Gastroesophageal sphincter (tissue), 4 donors: ENCODE measurements around the gene FNDC3A. TPM values are rescaled to one million over a fixed set of nuclear protein-coding genes. Genes with fewer than 3 reads are reported as not detected.

Experiments
- ATAC-seq: fragments of 150-250 bp; one replicate; pipeline ENCODE4 v1.9.1; 2016; ENCODE audit warnings: mild to moderate bottlenecking, moderate library complexity
- H3K27ac ChIP-seq, 4 donors: fragments of 200-600 bp; sonication (generic) in 3 of 4; 1 replicate in 3 of 4; 2 replicates in 1 of 4; pipeline ENCODE4 v1.5.1; 2016 to 2019
- H3K27me3 ChIP-seq: fragments of 200-600 bp; sonication (generic); one replicate; pipeline ENCODE4 v1.5.1; 2019
- H3K36me3 ChIP-seq, 2 donors: fragments of 200-600 bp; sonication (generic); one replicate each; pipeline ENCODE4 v1.5.1; 2019; ENCODE audit warnings: control low read depth in 1 of 2
- H3K4me1 ChIP-seq, 3 donors: fragments of 200-600 bp; sonication (generic); 1 replicate in 2 of 3; 2 replicates in 1 of 3; pipeline ENCODE4 v1.5.1; 2016 to 2019; ENCODE audit warnings: control low read depth in 2 of 3
- H3K4me3 ChIP-seq, 2 donors: fragments of 200-600 bp; sonication (generic); one replicate each; pipeline ENCODE4 v1.5.1; 2019; ENCODE audit warnings: mild to moderate bottlenecking in 1 of 2, moderate library complexity in 1 of 2
- H3K9me3 ChIP-seq, 3 donors: fragments of 200-600 bp; sonication (generic); one replicate each; pipeline ENCODE4 v1.5.1; 2017 to 2019; ENCODE audit warnings: control low read depth in 2 of 3
- CTCF ChIP-seq, 4 experiments: fragments of 200-600 bp in 2 of 4; fragments of 450-650 bp in 2 of 4; sonication (generic) in 1 of 4; IDR thresholded peaks; one replicate each; pipeline ENCODE4 v1.5.1; 2017 to 2019; ENCODE audit warnings: antibody characterized with exemption in 4 of 4, mild to moderate bottlenecking in 2 of 4, moderate library complexity in 2 of 4
- EP300 ChIP-seq: sonication (generic); formaldehyde crosslinking; IDR thresholded peaks from one replicate; pipeline ENCODE4 v1.6.1; 2017; ENCODE audit warnings: antibody characterized with exemption, mild to moderate bottlenecking
- POLR2A ChIP-seq, 2 donors: fragments of 450-650 bp; IDR thresholded peaks; one replicate each; pipeline ENCODE4 v1.6.1; 2017; ENCODE audit warnings: antibody characterized with exemption in 2 of 2, mild to moderate bottlenecking in 2 of 2, moderate library complexity in 1 of 2
- POLR2AphosphoS5 ChIP-seq: sonication (generic); formaldehyde crosslinking; IDR thresholded peaks from one replicate; pipeline ENCODE4 v1.6.1; 2017; ENCODE audit warnings: antibody characterized with exemption
- WGBS, 2 donors: methylation state at CpG; one replicate each; pipeline ENCODE4 v1.1.5; 2018; ENCODE audit warnings: low coverage in 1 of 2; 5-methylcytosine and 5-hydroxymethylcytosine counted together
- total RNA-seq, 4 donors: library from RNA; depleted of rRNA; stranded (reverse); fragments of >200 nt; gene quantifications; one replicate each; pipeline ENCODE4 v1.1.0, GENCODE V29; 2016

Gene FNDC3A
- total RNA-seq, 4 donors from 2014 or later, result 36.4 to 55.9 (median 47.8) TPM

- H3K36me3 ChIP-seq, result peaks cover 0 to 89% of the 10 kb centered on the region in 2 donors
- H3K9me3 ChIP-seq, result peaks cover 0 to 20% (median 0%) of the 10 kb centered on the region in 3 donors
- no peak overlapping the region for H3K4me3 ChIP-seq
- H3K4me1 ChIP-seq, result no peaks in the 10 kb centered on the region
- H3K27ac ChIP-seq, result no peak overlapping the region
- TF ChIP-seq EP300, result no peak
- TF ChIP-seq CTCF (IDR thresholded peaks at IDR 0.05), result no peak
- no peak for TF ChIP-seq POLR2A (IDR thresholded peaks at IDR 0.05)
- TF ChIP-seq POLR2AphosphoS5, result no peak
- H3K27me3 ChIP-seq, result no peaks in the 10 kb centered on the region
- 72 to 100% methylated on average over 2 of the region's 5 CpGs for WGBS, 2 donors
- ATAC-seq, result no peak
Observed at GRCh38 chr13:49165798-49166752, 190.4 kb downstream of the FNDC3A start.

GRCh38 chr13:49171359-49171758, 195.6 kb downstream of the FNDC3A start:
- Histone ChIP-seq H3K4me3 (no peak overlapping the region), H3K36me3 (peaks cover 0 to 76% of the 10 kb centered on the region in 2 donors), H3K27ac (no peak overlapping the region), H3K9me3 (no peaks in the 10 kb centered on the region), H3K27me3 (no peaks in the 10 kb centered on the region), H3K4me1 (no peaks in the 10 kb centered on the region)
- no peak for ATAC-seq
- no peak for TF ChIP-seq POLR2AphosphoS5

GRCh38 chr13:49183672-49184325, 208.1 kb downstream of the FNDC3A start:
- Histone ChIP-seq H3K27me3 (no peaks in the 10 kb centered on the region), H3K27ac (no peak overlapping the region), H3K9me3 (no peaks in the 10 kb centered on the region), H3K4me1 (no peaks in the 10 kb centered on the region), H3K4me3 (no peak overlapping the region), H3K36me3 (peaks cover 5 to 81% of the 10 kb centered on the region in 2 donors)
- TF ChIP-seq POLR2AphosphoS5 (no peak), POLR2A (IDR thresholded peaks at IDR 0.05) (no peak), EP300 (no peak), CTCF (IDR thresholded peaks at IDR 0.05) (no peak)
- 56 to 75% methylated on average over 1 of the region's 1 CpG for WGBS, 2 donors
- ATAC-seq, result no peak

- Histone ChIP-seq H3K36me3 (peaks cover 5 to 81% of the 10 kb centered on the region in 2 donors), H3K27ac (no peak overlapping the region), H3K27me3 (no peaks in the 10 kb centered on the region), H3K9me3 (no peaks in the 10 kb centered on the region), H3K4me1 (no peaks in the 10 kb centered on the region), H3K4me3 (no peak overlapping the region)
- no peak for TF ChIP-seq POLR2AphosphoS5
- no peak for TF ChIP-seq EP300
- no peak for TF ChIP-seq CTCF (IDR thresholded peaks at IDR 0.05)
- TF ChIP-seq POLR2A (IDR thresholded peaks at IDR 0.05), result no peak
- WGBS, 2 donors, result 14 to 81% methylated on average over 1 to 4 of the region's 4 CpGs
- ATAC-seq, result no peak
Observed at GRCh38 chr13:49184621-49185020, 208.9 kb downstream of the FNDC3A start.

GRCh38 chr13:49185264-49185663, 209.6 kb downstream of the FNDC3A start:
- peaks cover 5 to 81% of the 10 kb centered on the region in 2 donors for H3K36me3 ChIP-seq

More at GRCh38 chr13:49185264-49185663, 209.6 kb downstream of the FNDC3A start:
- Histone ChIP-seq H3K27ac (no peak overlapping the region), H3K4me3 (no peak overlapping the region), H3K27me3 (no peaks in the 10 kb centered on the region), H3K4me1 (no peaks in the 10 kb centered on the region), H3K9me3 (no peaks in the 10 kb centered on the region)
- no peak for TF ChIP-seq POLR2A (IDR thresholded peaks at IDR 0.05)
- no peak for TF ChIP-seq CTCF (IDR thresholded peaks at IDR 0.05)
- no peak for TF ChIP-seq POLR2AphosphoS5
- TF ChIP-seq EP300, result no peak
- 71 to 83% methylated on average over 1 of the region's 1 CpG for WGBS, 2 donors
- ATAC-seq, result no peak
